ENCODE measurements around the gene RARB.

The RARB gene

DNA sequence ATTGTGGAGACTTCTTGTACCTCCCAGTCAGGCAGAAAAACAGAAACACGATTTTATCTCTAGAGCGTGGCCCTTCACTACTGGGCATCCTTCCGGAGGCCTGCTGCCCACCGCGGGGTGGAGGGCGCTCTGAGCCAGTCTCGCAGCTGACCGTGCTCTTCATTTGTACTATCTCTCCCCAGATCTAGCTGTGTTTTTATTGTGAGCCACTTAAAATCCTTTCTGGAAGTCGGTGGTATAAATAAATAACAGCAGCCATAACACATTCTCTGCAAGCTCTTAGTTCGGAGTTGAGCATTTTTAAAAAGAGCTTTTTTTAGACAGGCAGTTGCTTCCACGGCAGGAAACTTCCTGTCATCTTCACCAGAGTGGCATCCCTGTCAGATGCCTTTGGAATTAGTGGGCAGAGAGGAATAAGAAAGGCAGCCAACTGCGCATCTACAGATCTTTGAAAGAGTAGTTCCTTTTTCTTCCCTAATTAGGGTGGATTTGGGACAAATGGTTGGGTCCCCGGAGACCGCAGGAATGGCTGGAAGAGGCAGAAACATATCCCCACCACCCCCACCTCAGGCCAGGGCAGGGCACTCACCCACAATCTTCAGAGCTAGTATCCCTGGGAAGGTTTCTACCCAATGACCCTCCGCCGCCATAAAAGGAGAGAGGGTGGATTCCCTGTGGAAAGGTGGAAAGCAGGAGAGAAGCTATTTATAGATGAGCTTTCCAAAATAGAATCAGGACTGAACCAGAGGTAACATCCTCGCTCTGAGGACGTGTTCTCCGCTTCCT lies 145.5 kb downstream of the RARB start:
- TF ChIP-seq, protein P1, sequence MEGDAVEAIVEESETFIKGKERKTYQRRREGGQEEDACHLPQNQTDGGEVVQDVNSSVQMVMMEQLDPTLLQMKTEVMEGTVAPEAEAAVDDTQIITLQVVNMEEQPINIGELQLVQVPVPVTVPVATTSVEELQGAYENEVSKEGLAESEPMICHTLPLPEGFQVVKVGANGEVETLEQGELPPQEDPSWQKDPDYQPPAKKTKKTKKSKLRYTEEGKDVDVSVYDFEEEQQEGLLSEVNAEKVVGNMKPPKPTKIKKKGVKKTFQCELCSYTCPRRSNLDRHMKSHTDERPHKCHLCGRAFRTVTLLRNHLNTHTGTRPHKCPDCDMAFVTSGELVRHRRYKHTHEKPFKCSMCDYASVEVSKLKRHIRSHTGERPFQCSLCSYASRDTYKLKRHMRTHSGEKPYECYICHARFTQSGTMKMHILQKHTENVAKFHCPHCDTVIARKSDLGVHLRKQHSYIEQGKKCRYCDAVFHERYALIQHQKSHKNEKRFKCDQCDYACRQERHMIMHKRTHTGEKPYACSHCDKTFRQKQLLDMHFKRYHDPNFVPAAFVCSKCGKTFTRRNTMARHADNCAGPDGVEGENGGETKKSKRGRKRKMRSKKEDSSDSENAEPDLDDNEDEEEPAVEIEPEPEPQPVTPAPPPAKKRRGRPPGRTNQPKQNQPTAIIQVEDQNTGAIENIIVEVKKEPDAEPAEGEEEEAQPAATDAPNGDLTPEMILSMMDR (IDR thresholded peaks at IDR 0.05) = no peak
- no peak for TF ChIP-seq ZFX (IDR thresholded peaks at IDR 0.05; ENCODE audit: borderline replicate concordance)
- H3K27ac ChIP-seq = no peak overlapping the region

DNA sequence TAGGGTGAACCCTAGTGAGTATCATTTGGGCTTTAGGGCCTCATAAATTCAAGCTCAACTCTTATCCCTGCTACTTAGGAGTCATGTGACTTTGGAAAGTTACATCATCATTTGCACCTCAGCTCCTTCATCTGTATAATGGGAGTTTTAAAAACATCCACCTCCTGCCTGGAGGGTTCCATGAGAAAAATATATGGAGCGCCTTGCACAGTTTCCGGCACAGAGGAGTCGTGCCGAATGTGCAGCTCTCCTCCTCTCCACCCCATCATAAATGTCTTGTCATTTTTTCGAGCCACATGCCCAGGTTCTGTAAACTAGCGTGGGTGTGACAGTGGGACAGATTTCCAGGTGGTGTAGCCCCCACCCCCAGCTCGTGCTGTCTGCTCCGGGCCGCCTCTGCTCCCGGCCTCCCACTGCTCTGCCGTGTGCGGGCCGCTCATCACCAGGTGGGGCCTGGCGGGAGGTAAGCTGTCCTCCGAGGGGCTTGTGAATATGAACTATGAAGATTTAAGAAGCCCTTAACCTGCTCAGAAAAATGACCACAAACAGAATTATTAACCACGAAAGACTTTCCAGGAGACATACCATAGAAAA lies 146.2 kb downstream of the RARB start:
- TF ChIP-seq, protein P1 (IDR thresholded peaks at IDR 0.05) = no peak
- no peak for TF ChIP-seq ZFX (IDR thresholded peaks at IDR 0.05; ENCODE audit: borderline replicate concordance)
- no peak overlapping the region for H3K27ac ChIP-seq

DNA sequence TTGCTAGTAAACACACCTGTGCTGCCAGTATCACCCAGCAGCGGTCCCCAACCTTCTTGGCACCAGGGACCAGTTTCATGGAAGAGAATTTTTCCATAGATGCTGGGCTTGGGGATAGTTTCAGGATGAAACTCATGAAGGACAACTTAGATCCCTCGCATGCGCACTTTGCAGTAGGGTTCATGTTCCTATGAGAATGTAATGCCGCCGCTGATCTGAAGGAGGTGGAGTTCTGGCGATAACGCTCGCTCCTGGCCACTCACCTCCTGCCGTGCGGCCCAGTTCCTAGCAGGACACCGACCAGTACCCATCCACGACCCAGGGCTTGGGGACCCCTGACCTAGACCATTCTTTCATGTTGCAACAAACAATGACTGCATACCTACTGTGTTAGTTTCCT lies 146.9 kb downstream of the RARB start:
- TF ChIP-seq, protein P1 (IDR thresholded peaks at IDR 0.05) = no peak
- TF ChIP-seq ZFX (IDR thresholded peaks at IDR 0.05; ENCODE audit: borderline replicate concordance) = no peak
- H3K27ac ChIP-seq = no peak overlapping the region

DNA sequence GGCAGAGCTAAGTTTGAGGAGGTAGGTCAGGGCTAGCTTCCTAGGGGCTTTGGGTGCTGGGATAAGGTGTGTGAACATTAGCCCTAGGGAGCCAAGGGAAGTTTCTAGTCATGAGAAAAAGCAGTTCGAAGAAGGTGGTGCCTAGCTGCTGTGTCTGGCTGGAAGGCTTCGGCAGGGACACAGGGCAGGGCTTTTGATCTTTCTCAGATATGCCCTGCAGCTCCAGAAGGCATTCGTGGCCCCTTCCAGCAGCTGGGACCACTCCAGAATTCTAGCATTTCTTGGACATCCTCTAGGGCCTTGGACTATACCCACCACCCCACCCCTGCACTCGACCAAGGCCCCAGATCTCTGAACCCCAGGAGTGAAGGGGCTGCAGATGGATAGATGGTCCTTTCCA lies 148.1 kb downstream of the RARB start:
- TF ChIP-seq ZFX (IDR thresholded peaks at IDR 0.05; ENCODE audit: borderline replicate concordance) = no peak
- TF ChIP-seq, protein P1 (IDR thresholded peaks at IDR 0.05) = no peak
- H3K27ac ChIP-seq = no peak overlapping the region

DNA sequence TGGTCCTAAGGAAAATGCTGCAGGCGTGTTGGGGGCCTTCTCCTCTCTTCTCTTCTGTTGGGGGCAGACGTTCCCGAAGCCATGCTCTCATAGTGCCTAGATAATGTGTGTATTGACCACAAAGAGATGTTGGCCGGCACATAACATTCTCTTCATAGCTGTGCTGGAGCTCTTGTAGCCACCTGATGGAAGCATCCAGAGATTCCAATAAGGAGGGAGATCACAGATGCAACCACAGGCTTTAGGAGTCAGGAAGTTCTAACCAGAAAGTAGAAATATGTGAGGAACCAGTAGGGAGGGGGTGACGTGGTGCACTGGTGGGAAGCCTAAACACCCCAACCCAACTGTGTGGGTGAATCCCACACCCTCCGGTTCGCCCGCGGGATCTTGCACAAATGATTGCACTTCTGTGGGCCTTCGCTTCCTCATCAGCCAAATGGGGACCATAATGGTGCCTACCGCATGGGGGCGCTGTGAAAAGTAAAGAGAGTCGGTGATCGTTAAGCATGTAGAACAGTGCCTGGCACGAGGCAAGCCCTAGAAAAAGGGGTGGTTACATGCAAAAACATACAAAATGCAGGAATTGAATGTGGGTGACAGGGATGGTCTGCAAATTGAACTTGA lies 148.9 kb downstream of the RARB start:
- TF ChIP-seq, protein P1 (IDR thresholded peaks at IDR 0.05) = peak; percentile 42
- no peak for TF ChIP-seq ZFX (IDR thresholded peaks at IDR 0.05; ENCODE audit: borderline replicate concordance)
- H3K27ac ChIP-seq = no peak overlapping the region

DNA sequence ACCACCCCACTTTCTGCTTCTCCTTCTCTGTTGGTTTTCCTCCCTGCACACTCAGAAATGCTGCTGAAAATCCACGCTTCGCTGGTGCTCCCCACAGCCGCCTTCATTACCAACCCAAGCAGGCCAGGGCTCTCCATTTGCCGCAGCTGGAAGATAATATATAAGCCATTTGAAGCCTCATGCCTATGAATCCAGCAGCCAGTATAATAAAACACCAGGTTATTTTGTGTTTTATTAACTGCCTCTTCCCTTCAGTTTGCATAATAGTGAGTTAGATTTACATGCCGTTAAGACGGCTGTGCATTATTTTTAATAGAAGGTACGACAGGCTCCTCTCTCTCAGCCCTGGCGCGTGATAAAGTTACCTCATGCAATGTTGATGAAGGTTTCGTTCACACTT lies 150.0 kb downstream of the RARB start:
- TF ChIP-seq ZFX (IDR thresholded peaks at IDR 0.05; ENCODE audit: borderline replicate concordance) = no peak
- TF ChIP-seq, protein P1 (IDR thresholded peaks at IDR 0.05) = no peak
- no peak overlapping the region for H3K27ac ChIP-seq

DNA sequence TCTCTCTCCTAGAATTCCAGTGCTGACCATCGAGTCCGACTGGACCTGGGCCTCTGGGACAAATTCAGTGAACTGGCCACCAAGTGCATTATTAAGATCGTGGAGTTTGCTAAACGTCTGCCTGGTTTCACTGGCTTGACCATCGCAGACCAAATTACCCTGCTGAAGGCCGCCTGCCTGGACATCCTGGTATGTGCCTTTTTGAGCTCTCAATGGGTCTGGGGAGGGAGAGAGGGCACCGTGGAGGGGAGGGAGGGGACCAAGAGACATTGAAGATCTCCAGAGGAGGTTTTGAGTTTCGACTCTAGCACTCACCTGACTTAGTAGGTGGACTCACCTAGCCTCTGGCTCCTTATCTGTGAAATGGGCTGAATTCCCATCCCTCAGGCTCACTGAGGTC lies 152.5 kb downstream of the RARB start:
- no peak overlapping the region for H3K27ac ChIP-seq
- TF ChIP-seq ZFX (IDR thresholded peaks at IDR 0.05; ENCODE audit: borderline replicate concordance) = no peak
- TF ChIP-seq, protein P1 (IDR thresholded peaks at IDR 0.05) = no peak

Measured in 22Rv1 (cell line).